ENCODE measurements around the gene ACP7.

GRCh38 chr19:39122934-39123731, 39.0 kb downstream of the ACP7 start:
- TF ChIP-seq GATA2 (IDR thresholded peaks at IDR 0.05; ENCODE audit: low read depth, low read length): no peak
- TF ChIP-seq GATA3 (IDR thresholded peaks at IDR 0.05; ENCODE audit: low read depth, low read length): no peak
